Lung (tissue), 12 donors: ENCODE data around the gene SVOP. TPM values are rescaled to one million over a fixed set of nuclear protein-coding genes. Genes with fewer than 3 reads are reported as not detected.

ENCODE experiments used
- ATAC-seq: fragments of 200-7000 bp; cut with Tn5 transposase; one replicate; pipeline ENCODE4 v1.9.1; 2020; ENCODE audit warnings: moderate number of reproducible peaks; ENCODE audit not compliant: insufficient read depth, low FRiP score
- DNase-seq, 3 donors: peaks; one replicate each; pipeline ENCODE4 v3.0.0-alpha.2; 2013 to 2017
- H3K27ac ChIP-seq, 2 donors: one replicate each; pipeline ENCODE4 v1.5.1; 2013; ENCODE audit warnings: mild to moderate bottlenecking in 2 of 2, moderate library complexity in 2 of 2, control low read depth in 1 of 2, inconsistent platforms in 1 of 2, low read depth in 1 of 2, low read length in 1 of 2
- H3K27me3 ChIP-seq, 3 donors: one replicate each; pipeline ENCODE4 v1.5.1; 2013; ENCODE audit warnings: low read length in 2 of 3; ENCODE audit not compliant: control insufficient read depth in 3 of 3, insufficient read depth in 3 of 3
- H3K36me3 ChIP-seq, 4 donors: one replicate each; pipeline ENCODE4 v1.5.1; 2013; ENCODE audit warnings: low read length in 4 of 4, mild to moderate bottlenecking in 1 of 4, moderate library complexity in 1 of 4; ENCODE audit not compliant: control insufficient read depth in 4 of 4, insufficient read depth in 4 of 4
- H3K4me1 ChIP-seq, 5 donors: one replicate each; pipeline ENCODE4 v1.5.1; 2013; ENCODE audit warnings: low read length in 5 of 5, mild to moderate bottlenecking in 2 of 5, moderate library complexity in 1 of 5; ENCODE audit not compliant: control insufficient read depth in 5 of 5, insufficient read depth in 5 of 5
- H3K4me3 ChIP-seq: one replicate; pipeline ENCODE4 v1.5.1; 2013; ENCODE audit warnings: mild to moderate bottlenecking, control low read depth, moderate library complexity
- H3K9ac ChIP-seq, 2 donors: one replicate each; pipeline ENCODE4 v1.5.1; 2013; ENCODE audit warnings: low read length in 2 of 2, control low read depth in 1 of 2; ENCODE audit not compliant: insufficient read depth in 1 of 2
- H3K9me3 ChIP-seq, 4 donors: one replicate each; pipeline ENCODE4 v1.5.1; 2013; ENCODE audit warnings: low read length in 3 of 4, mild to moderate bottlenecking in 1 of 4, moderate library complexity in 1 of 4; ENCODE audit not compliant: control insufficient read depth in 4 of 4, insufficient read depth in 3 of 4
- WGBS, 2 donors: extraction: QIAGEN DNeasy Blood & Tissue Kit; methylation state at CpG; one replicate each; pipeline ENCODE4 v1.1.7; 2013; 5-methylcytosine and 5-hydroxymethylcytosine counted together
- polyA plus RNA-seq, 2 donors: library from polyadenylated mRNA; stranded (reverse); fragments of 200-250 nt; gene quantifications; one replicate each; pipeline ENCODE4 v1.2.1, GENCODE V29; 2013
- total RNA-seq, 2 donors: library from RNA; depleted of rRNA in 1 of 2; stranded (reverse); fragments of >200 nt in 1 of 2; gene quantifications; one replicate each; pipeline ENCODE4 v1.2.1, GENCODE V29; 2014 to 2021
- TF ChIP-seq, protein P1 (sequence below): IDR thresholded peaks from 2 replicates; pipeline ENCODE4 v1.5.1; 2012; ENCODE audit warnings: mild to moderate bottlenecking; ENCODE audit errors: control extremely low read depth, extremely low read depth
- donor health status: control.
- donor health status: control.
- donor health status: Bipolar disorder and iron deficiency.
- donor health status: healthy.
- donor health status: DM: yes; HTN: yes; CAD: no.

The SVOP gene
- total and polyA plus RNA-seq, 4 donors, result 0.11 TPM; not detected in 3

DNA sequence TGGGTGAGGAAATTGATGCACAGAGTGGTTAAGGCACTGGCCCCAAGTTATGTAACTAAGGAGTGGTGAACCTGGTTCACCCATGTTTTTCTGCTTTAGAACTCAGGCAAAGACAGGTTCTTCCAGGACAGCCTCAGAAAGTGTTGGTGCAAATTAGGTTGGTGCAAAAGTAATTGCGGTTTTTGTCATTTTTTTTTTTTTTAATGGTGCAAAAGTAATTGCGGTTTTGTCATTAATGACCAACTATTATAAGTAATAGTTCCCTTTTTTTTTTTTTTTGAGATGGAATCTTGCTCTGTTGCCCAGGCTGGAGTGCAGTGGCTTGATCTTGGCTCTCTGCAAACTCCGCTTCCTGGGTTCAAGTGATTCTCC, 158.3 kb downstream of the SVOP start:
- 93 to 95% methylated on average over 3 of the region's 3 CpGs for WGBS, 2 donors
- H3K27ac ChIP-seq, result no peak overlapping the region
- no peak overlapping the region for H3K9ac ChIP-seq
- no peaks in the 10 kb centered on the region for H3K36me3 ChIP-seq
- ATAC-seq, result no peak
- H3K27me3 ChIP-seq, result peaks cover 0 to 5% (median 0%) of the 10 kb centered on the region in 3 donors
- DNase-seq, result no peak
- H3K4me1 ChIP-seq, result peaks cover 0 to 13% (median 5%) of the 10 kb centered on the region in 5 donors
- TF ChIP-seq, protein P1, sequence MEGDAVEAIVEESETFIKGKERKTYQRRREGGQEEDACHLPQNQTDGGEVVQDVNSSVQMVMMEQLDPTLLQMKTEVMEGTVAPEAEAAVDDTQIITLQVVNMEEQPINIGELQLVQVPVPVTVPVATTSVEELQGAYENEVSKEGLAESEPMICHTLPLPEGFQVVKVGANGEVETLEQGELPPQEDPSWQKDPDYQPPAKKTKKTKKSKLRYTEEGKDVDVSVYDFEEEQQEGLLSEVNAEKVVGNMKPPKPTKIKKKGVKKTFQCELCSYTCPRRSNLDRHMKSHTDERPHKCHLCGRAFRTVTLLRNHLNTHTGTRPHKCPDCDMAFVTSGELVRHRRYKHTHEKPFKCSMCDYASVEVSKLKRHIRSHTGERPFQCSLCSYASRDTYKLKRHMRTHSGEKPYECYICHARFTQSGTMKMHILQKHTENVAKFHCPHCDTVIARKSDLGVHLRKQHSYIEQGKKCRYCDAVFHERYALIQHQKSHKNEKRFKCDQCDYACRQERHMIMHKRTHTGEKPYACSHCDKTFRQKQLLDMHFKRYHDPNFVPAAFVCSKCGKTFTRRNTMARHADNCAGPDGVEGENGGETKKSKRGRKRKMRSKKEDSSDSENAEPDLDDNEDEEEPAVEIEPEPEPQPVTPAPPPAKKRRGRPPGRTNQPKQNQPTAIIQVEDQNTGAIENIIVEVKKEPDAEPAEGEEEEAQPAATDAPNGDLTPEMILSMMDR, result no peak
- H3K9me3 ChIP-seq, result no peaks in the 10 kb centered on the region
- H3K4me3 ChIP-seq, result no peak overlapping the region

DNA sequence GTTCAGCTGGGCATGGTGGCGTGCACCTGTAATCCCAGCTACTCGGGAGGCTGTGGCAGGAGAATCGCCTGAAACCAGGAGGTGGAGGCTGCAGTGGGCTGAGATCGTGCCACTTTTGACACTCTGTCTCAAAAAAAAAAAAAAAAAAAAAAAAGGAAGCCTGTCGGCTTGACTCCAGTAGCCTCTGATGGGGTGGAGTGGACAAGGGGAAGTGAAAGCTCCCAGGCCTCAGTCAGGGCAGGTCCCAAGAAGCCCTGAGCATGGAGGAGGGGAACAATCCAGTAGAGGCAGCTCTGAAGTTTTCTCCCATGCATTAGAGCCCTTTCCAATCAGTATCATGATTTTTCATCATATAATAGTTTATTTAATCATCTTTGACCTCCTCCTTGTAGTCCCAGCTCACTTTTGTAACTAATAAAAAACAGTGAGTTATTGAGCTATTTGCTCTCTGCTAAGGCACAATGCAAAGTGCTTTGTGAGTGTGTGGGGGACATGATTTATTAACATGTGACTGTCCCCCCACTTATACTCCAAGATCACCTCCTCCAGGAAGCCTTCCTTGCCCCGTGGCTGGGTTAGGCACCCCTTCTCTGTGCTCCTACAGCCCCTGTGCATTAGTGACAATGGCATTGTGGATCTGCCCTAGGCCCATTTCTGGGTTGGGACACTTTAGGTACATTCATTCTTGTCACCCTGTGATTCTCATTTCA, 158.8 kb downstream of the SVOP start:
- Histone ChIP-seq H3K9ac (no peak overlapping the region), H3K4me1 (peaks cover 0 to 13% (median 5%) of the 10 kb centered on the region in 5 donors), H3K36me3 (no peaks in the 10 kb centered on the region), H3K27ac (no peak overlapping the region), H3K4me3 (no peak overlapping the region), H3K9me3 (no peaks in the 10 kb centered on the region), H3K27me3 (peaks cover 0 to 5% (median 0%) of the 10 kb centered on the region in 3 donors)
- ATAC-seq, result no peak
- no peak for DNase-seq
- TF ChIP-seq, protein P1, result no peak
- 60 to 61% methylated on average over 6 of the region's 6 CpGs for WGBS, 2 donors

DNA sequence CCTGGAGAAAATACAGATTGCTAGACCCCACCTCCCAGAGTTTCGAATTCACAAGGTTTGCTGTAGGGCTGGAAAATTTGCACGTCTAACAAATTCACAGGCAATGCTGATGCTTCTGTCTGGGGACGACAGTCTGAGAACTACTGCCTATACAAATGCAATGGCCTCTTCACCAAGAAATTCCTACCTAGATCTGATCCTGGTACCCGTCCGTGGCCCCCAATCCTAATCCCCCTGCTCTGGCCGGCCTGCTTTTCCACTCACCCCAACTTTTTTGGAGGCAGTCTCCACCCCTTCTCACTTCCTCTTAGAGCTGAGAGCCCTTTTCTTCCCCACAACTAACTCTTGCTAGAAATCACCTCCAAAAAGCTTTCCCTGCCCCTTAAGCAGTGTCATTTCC, 160.4 kb downstream of the SVOP start:
- Histone ChIP-seq H3K9ac (no peak overlapping the region), H3K27ac (no peak overlapping the region), H3K4me3 (no peak overlapping the region), H3K36me3 (peaks cover 0 to 2% (median 0%) of the 10 kb centered on the region in 4 donors), H3K4me1 (peaks cover 0 to 26% (median 7%) of the 10 kb centered on the region in 5 donors), H3K9me3 (no peaks in the 10 kb centered on the region), H3K27me3 (peaks cover 0 to 5% (median 0%) of the 10 kb centered on the region in 3 donors)
- no peak for ATAC-seq
- WGBS, 2 donors, result 69 to 70% methylated on average over 6 of the region's 6 CpGs
- TF ChIP-seq, protein P1, result no peak
- DNase-seq, result no peak
